Measurements from ENCODE around the gene ELAVL1.
"Not testable (repeated sequence)": the region's sequence is repeated elsewhere in the genome, so short reads cannot be mapped to it uniquely, and the experiment has no call there.

ELAVL1 gene

GRCh38 chr19:7968008-7968795 lies 37.2 kb downstream of the ELAVL1 start:
- DNase-seq (ENCODE audit: low read depth), result no peak

GRCh38 chr19:7965921-7966665 lies 39.3 kb downstream of the ELAVL1 start:
- DNase-seq (ENCODE audit: low read depth), result no peak

- no peak for DNase-seq (ENCODE audit: low read depth)
These were observed 40.1 kb downstream of the ELAVL1 start for GRCh38 chr19:7965259-7965841.

DNA sequence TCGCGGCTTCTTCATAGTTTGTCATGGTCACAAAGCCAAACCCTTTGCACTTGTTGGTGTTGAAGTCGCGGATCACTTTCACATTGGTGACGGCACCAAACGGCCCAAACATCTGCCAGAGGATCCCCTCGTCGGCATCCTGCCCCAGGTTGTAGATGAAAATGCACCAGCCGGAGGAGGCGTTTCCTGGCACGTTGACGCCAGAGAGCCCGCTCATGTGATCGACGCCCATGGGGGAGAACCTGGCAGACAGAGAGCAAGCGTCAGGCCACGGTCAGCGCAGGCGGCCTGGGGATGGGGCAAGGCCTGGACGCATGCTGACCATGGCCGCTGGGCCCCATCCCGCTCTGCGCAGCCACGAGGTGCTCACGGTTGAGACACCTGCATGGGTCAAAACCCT lies 41.9 kb downstream of the ELAVL1 start:
- no peak for DNase-seq (ENCODE audit: low read depth)

DNA sequence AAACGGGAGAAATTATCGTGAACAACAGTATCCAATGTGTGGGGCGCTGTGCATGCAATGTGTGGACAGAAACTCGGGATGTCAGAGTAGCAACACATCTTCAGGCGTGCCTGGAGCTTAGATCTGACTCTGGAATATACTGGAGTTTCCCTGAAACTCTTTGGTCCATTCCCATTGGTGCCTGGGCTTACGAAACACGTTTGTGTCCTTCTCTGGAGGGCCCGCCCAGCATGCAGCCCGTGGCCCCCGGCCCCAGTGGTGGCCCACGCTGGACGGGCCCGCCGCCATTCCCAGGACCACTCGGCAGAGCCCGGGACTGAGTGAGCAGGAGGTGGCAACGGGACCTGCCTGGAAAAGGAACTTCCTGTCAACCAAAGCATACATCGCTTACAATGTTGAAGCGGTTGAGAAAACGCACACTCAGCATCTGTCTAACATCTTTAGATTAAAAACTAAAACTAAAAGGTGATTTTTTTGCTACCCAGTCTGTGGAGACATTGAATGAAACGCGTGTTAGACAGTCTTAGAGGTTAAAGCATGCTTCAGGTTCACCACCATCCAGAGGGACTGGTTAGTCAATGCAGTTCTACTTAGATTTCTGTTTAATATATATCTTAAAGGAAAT lies 42.7 kb downstream of the ELAVL1 start:
- no peak for DNase-seq (ENCODE audit: low read depth)

DNA sequence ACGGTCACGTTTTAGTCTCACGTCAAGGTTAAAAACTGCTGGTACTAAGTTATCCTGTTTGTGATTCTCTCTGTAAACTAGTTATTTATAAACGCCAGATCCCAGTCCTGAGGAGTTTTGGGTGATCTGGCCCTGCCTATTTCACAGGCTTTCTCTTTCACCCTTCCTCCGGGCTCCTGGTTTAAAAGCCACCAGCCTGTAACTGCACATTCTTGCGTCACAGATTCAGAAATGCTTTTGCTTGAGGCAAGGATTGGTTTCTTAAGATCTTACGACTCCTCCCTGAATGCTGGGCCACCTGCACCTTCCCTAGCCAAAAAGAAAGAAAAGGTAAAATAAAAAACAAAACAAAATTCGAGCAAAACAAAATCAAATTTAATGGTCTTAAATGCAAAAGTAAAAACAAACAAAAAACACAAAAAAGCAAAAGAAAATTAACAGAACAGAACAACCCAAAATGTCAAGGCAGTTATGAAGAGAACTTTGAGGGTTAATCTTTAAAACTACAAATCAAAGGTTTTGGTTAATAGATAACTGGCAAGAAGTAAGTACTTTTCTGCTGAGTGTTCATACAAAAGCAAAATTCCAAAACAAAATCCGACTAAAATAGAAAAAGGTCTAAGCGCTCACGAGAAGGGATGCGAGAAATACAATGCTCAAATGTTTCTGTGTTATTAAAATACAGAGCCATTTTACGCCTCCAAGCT lies 43.4 kb downstream of the ELAVL1 start:
- no peak for DNase-seq (ENCODE audit: low read depth)

- DNase-seq (ENCODE audit: low read depth), result not testable (repeated sequence)
These were observed 44.4 kb downstream of the ELAVL1 start for GRCh38 chr19:7961082-7961481.

- DNase-seq (ENCODE audit: low read depth), result no peak
These were observed 46.2 kb downstream of the ELAVL1 start for GRCh38 chr19:7959211-7959610.

DNA sequence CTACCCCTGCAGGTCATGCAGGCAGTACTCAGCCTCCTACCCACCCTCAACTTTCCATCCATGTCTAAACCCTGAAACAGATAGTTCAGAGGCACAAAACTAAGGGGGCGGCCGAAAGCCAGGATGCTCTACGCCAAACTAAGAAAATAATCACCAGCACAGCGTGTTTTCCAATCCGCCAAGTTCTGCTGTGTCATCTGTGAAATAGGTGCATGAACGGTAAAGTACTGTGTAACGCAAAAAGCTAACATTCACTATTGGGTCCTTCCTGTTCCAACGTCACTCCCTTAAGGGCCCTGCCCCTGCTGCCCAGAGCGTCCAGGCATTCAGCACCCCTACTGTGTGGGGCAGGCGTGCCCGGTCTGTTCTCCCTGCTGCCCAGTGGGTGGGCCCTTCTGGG lies 49.7 kb downstream of the ELAVL1 start:
- DNase-seq (ENCODE audit: low read depth), result no peak

- no peak for DNase-seq (ENCODE audit: low read depth)
These were observed 51.9 kb downstream of the ELAVL1 start for GRCh38 chr19:7953576-7953975.

DNA sequence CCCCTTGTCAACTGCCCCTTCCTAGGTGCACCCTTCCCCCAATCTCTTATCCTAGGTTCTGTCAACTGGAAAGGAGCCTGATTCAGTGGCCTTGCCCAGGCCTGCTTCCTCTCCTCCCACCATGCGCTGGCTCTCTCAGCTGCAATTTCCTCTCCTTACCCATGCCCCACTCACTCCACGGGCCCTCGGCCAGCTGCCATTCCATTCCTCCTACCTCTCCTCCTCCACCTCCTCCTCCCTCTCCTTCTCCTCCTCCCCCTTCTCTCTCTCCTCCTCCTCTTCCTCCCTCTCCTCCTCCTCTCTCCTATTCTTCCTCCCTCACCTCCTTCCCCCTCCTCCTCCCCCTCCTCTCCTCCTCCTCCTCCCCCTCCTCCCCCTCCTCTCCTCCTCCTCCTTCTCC lies 52.4 kb downstream of the ELAVL1 start:
- no peak for DNase-seq (ENCODE audit: low read depth)

GRCh38 chr19:7947939-7948338 lies 57.5 kb downstream of the ELAVL1 start:
- no peak for DNase-seq (ENCODE audit: low read depth)

GRCh38 chr19:7944177-7944761 lies 61.2 kb downstream of the ELAVL1 start:
- peak; percentile 61 for DNase-seq (ENCODE audit: low read depth)

- DNase-seq (ENCODE audit: low read depth), result peak; percentile 99
These were observed 61.8 kb downstream of the ELAVL1 start, which contains the start of gene TIMM44 for GRCh38 chr19:7943444-7944176. TSS of gene TIMM44 (minus strand) at chr19:7943666. CDS start at chr19:7943651, 15 bp downstream.

DNA sequence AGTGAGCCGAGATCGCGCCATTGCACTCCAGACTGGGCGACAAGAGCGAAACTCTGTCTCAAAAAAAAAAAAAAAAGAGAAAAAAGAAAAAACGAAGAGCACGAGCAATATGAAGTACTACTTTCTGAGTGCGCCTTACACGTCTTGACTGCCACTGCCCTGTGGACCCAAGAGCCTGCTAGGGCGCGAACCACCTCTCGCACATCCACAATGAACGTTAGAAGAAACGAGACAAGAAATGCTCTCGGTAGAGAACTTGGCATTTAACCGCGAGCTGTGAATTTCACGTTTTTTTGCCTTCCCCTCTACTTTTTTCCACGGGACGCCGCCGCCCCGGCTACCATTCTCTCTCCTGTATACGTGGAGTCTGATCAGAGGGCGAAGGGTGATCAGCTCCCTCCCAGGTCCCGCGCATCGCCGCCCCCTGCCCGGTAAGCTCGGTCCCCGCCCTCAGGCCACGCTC lies 62.4 kb downstream of the ELAVL1 start:
- DNase-seq (ENCODE audit: low read depth), result no peak

DNA sequence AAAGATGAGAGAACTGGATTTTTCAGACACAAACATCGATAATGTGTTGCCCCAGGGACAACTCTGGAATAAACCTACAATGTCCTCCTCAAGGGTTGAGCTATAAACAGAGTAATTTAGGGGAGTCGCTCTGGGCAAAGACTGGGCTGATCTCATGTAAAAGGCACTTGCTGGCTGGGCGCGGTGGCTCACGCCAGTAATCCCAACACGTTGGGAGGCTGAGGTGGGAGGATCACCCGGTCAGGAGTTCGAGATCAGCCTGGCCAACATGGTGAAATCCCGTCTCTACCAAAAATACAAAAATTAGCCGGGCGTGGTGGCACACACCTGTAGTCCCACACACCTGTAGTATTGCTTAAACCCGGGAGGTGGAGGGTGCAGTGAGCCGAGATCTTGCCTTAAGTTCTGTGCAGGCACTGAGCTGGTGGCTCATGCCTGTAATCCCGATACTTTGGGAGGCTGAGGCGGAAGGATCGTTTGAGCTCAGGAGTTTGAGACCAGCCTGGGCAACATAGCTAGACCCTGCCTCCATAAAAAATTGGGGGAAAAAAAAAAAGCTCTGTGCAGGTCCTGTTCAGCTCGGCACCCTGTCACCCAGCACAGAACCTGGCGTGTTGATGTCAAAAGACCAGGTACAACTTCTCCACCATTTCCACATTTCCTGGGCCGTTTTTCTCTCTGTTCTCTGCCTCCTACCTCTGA lies 63.4 kb downstream of the ELAVL1 start:
- DNase-seq (ENCODE audit: low read depth), result no peak

- no peak for DNase-seq (ENCODE audit: low read depth)
These were observed 64.6 kb downstream of the ELAVL1 start for GRCh38 chr19:7940841-7941240.

DNA sequence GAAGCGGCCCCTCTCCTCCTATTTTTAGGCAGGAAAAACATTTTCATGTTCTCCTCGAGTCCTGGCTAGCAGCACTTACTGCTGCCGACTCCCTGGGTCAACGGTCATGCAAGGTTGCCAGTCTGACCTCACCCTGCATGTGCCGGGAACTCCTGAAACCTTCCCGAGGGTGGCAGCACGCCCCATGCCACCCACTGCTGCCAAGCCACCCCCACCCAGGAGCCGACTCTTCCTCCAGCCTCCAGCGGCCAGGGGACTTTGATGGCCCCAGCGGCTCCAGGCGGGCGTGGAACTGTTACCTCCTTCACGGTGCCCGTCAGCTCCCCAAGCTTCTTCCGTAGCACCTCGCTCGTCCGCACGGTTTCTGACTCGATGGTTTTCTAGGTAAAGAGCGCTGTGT lies 70.7 kb downstream of the ELAVL1 start:
- DNase-seq (ENCODE audit: low read depth), result no peak

- no peak for DNase-seq (ENCODE audit: low read depth)
These were observed 71.4 kb downstream of the ELAVL1 start for GRCh38 chr19:7933828-7934725.

Measured in GM04503 (cell line).